ENCODE measurements around the gene TK2.

TK2 gene

GRCh38 chr16:66517586-66518263 lies 32.2 kb downstream of the TK2 start:
- no peak for DNase-seq

GRCh38 chr16:66516808-66517585 lies 32.9 kb downstream of the TK2 start:
- DNase-seq, result peak; percentile 88

GRCh38 chr16:66516509-66516807 lies 33.5 kb downstream of the TK2 start:
- DNase-seq, result no peak

- no peak for DNase-seq
These were observed 34.1 kb downstream of the TK2 start for GRCh38 chr16:66515596-66516508.

GRCh38 chr16:66514980-66515595 lies 34.8 kb downstream of the TK2 start:
- peak; percentile 48 for DNase-seq

- DNase-seq, result peak; percentile 13
These were observed 35.5 kb downstream of the TK2 start for GRCh38 chr16:66514391-66514790.

GRCh38 chr16:66513111-66513723 lies 36.7 kb downstream of the TK2 start:
- DNase-seq, result peak; percentile 30

- peak; percentile 22 for DNase-seq
These were observed 37.4 kb downstream of the TK2 start for GRCh38 chr16:66512272-66513110.

GRCh38 chr16:66511602-66512271 lies 38.2 kb downstream of the TK2 start:
- no peak for DNase-seq

- no peak for DNase-seq
These were observed 39.0 kb downstream of the TK2 start for GRCh38 chr16:66510711-66511601.

- DNase-seq, result peak; percentile 16
These were observed 39.6 kb downstream of the TK2 start for GRCh38 chr16:66510298-66510697.

- no peak for DNase-seq
These were observed 40.3 kb downstream of the TK2 start for GRCh38 chr16:66509576-66509975.

GRCh38 chr16:66508914-66509496 lies 40.9 kb downstream of the TK2 start:
- no peak for DNase-seq

- DNase-seq, result no peak
These were observed 41.5 kb downstream of the TK2 start for GRCh38 chr16:66508248-66508913.

GRCh38 chr16:66507731-66508239 lies 42.1 kb downstream of the TK2 start:
- no peak for DNase-seq

- DNase-seq, result no peak
These were observed 46.3 kb downstream of the TK2 start for GRCh38 chr16:66503612-66504011.

GRCh38 chr16:66503030-66503429 lies 46.9 kb downstream of the TK2 start:
- peak; percentile 22 for DNase-seq

- DNase-seq, result no peak
These were observed 47.7 kb downstream of the TK2 start for GRCh38 chr16:66502020-66502913.
